Heart left ventricle (tissue), 13 donors: ENCODE results near the gene NOTCH2.

Experiments used
- POLR2A ChIP-seq, 2 donors: fragments of 450-650 bp; IDR thresholded peaks; one replicate each; pipeline ENCODE4 v1.6.1; 2017; ENCODE audit warnings: antibody characterized with exemption in 2 of 2, mild to moderate bottlenecking in 2 of 2, moderate library complexity in 2 of 2
- TF ChIP-seq, protein P1 (sequence below), 12 donors: fragments of 200-600 bp; sonication (generic) in 4 of 12; IDR thresholded peaks; one replicate each; pipeline versions ENCODE4 v1.5.0 to v1.8.0; 2018 to 2022; ENCODE audit warnings: antibody characterized with exemption in 12 of 12, mild to moderate bottlenecking in 5 of 12
- donor health status: ischemic (EF 13 %, LVEDD 7.1; RV severe dilation, severe dysfunction).
- donor health status: DM: no; HTN: yes; CAD: no.
- donor health status: DM: no; HTN: no; CAD: no.
- donor health status: ischemic (EF 25% LVEDD 6.9; RV normal size, moderate dysfunction).
- donor health status: ischemic (EF 25% LVEDD 5.7; RV mildly dilated, moderate dysfunction).
- donor health status: ischemic (EF 35%, LVEDD 5.7; RV mildly dilated, moderate dysfunction).
- donor health status: nonischemic (EF 11% LVEDD 7.7; RV severe dilation, severe dysfunction).
- donor health status: DM: yes; HTN: yes; CAD: no.
- donor health status: PGD.
- donor health status: ischemic (EF 29% LVEDD 5.4; RV normal size, mild dysfunction).
- donor health status: nonischemic (EF 23%, LVEDD 6.1; RV moderate dilation, normal function).

DNA sequence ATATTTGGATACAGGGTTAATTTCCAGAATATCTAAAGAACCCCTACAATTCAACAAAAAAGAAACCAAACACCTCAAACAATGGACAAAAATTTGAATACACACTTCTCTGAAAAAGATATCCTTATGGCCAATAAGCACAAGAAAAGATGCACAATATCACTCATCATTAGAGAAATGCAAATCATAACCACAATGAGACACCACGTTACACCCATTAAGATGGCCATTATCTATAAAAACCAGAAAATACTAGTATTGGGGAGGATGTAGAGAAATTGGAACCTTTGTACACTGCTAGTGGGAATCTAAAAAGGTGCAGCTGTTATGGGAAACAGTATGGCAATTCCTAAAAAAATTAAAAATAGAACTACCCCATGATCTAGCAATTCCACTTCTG, 178.1 kb downstream of the NOTCH2 start:
- TF ChIP-seq, protein P1, sequence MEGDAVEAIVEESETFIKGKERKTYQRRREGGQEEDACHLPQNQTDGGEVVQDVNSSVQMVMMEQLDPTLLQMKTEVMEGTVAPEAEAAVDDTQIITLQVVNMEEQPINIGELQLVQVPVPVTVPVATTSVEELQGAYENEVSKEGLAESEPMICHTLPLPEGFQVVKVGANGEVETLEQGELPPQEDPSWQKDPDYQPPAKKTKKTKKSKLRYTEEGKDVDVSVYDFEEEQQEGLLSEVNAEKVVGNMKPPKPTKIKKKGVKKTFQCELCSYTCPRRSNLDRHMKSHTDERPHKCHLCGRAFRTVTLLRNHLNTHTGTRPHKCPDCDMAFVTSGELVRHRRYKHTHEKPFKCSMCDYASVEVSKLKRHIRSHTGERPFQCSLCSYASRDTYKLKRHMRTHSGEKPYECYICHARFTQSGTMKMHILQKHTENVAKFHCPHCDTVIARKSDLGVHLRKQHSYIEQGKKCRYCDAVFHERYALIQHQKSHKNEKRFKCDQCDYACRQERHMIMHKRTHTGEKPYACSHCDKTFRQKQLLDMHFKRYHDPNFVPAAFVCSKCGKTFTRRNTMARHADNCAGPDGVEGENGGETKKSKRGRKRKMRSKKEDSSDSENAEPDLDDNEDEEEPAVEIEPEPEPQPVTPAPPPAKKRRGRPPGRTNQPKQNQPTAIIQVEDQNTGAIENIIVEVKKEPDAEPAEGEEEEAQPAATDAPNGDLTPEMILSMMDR (IDR thresholded peaks at IDR 0.05) = no peak
- TF ChIP-seq POLR2A (IDR thresholded peaks at IDR 0.05) = no peak
